Skin of body (tissue), 2 donors: ENCODE measurements around the gene TEC. TPM values are rescaled to one million over a fixed set of nuclear protein-coding genes. Genes with fewer than 3 reads are reported as not detected.
"Not testable (repeated sequence)": the region's sequence is repeated elsewhere in the genome, so short reads cannot be mapped to it uniquely, and the experiment has no call there.

Experiments used
- DNase-seq: peaks from one replicate; lab custom pipeline; 2025; lab: John Stamatoyannopoulos, UW
- total RNA-seq: library from RNA; depleted of rRNA; stranded (reverse); fragments of >200 nt; gene quantifications from one replicate; pipeline ENCODE4 v1.2.3, GENCODE V29; 2014

TEC gene
- total RNA-seq, 1 donor from 2014 or later = 5.5 TPM

DNA sequence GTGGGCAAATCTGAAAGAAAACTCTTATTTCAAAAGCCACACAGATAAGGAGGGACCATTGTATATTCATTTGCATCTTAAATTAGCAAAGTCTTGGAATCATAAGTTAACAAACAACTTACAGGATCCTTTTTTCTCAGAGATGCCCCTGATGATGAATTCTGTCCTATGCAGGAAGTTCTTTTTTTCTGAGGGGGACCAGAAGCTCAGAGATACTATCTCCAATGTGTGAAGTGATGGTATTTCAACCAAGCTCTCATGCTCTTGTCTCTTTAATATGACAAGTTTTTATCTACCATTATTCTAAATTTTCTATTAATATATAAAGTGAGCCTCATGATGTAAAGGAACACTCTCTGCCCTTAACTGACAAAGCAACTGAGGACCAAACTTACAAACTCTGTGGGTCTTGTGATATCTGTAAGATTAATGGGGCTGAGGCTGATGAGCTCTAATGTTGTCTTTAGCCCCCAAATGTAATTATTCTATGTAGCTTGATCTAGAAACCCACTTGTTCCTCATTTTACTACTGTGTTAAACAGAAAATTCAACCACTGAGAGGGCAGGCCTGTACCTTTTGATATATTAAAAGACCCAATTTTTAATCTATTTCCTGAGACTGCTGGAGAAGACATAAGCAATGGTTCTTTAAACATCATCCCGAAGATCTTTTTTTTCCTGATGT is 27.0 kb downstream of the TEC start:
- DNase-seq = no peak

DNA sequence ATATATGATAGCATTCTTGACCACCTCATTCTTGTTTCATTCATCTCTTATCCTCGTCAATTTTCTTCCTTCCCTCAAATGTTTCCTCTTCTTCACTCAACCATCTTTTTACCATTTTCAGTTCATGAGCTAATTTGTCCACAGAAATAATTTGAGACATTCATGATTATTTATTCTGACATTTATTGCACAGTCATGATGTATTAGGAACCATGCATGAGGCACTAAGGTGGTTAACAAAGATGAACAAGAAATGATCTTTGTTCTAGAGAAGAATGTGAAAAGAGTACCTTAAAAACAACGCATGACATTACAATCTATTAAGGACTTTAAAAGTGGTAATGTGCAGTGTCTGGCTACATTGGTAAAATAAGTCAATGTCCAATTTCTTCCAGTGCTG is 27.9 kb downstream of the TEC start:
- no peak for DNase-seq

DNA sequence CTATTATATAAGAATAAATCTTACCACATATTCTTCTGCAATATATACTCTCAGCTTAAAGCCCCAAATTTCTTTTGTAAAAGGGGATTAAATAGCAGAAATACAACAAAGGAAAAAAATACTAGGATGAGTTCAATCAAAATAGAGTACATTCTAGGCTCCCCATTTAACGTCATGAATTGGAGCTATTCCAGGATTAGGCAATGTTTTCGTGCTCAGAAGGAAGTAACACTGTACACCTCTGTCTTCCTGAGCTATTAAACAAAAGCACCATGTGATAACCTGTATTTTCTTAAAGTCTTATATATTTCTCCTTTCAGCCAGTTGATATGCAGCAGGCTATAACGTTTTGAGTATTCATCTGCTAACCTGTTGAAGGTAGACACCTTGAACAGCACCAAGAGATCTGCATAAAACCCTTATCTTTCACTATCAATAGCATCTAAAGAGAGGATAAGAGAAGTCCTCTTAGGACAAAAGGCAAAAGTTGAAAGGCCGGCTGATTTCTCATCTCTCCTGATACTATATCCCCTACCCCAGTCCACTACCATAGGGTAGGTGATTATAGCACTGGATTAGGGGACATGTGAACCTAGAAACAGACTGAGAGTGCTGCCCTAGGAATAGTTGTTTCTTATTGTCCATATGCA is 31.5 kb downstream of the TEC start:
- DNase-seq = no peak

DNA sequence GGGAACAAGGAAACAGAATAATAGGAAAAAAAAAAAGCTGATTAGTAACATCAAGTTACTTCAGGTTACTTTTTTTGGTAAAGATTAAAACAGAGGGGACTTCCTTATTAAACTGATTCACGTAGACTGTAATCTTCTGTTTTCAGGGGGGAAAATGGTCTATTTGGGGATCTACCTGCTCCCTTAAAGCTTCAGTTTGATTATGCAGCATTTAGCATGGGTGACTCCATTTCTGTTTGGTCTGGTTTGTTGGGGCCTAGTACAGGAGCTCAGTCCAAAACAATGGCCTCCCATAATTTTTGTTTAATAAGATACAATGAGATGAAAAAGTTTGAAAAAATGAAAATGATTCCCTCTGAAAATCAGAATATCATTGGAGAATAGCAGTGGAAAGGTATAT is 34.6 kb downstream of the TEC start:
- no peak for DNase-seq

DNA sequence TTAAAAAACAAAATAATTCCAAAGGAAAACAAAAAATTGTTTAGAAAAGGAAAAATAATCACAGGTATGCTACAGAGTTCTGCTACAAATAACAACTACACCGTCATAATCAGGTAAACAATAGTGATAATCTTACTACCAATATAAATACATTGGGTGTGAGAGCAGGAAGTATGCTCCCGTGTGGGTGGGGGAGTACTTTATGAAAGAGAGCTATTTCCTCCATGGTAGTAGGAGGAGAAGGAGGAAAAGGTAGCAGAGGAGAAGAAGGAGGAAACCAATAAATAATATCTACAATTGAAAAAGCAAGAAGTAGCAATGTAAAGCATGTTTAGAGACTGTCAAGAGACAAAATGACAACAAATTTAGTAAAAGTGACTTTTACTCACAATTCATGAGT is 35.1 kb downstream of the TEC start:
- DNase-seq = no peak

DNA sequence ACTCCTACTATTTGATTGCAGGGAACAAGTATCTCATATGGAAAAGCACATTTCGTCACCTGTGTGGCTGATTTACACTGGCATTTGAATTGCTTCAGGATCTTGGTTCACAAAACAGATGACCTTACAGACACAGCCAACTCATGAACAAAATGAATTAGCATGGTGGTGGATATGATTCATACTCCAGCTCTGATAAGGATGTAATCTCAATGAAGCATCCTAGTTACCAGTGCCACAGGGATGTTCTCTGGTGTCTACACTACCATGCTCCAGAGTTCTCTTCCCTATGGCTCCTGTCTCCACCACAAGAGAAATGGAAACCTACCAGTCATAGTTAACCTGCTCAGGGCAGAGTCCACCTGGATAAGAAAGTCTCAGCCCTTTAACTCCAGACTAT is 40.7 kb downstream of the TEC start:
- DNase-seq = no peak

DNA sequence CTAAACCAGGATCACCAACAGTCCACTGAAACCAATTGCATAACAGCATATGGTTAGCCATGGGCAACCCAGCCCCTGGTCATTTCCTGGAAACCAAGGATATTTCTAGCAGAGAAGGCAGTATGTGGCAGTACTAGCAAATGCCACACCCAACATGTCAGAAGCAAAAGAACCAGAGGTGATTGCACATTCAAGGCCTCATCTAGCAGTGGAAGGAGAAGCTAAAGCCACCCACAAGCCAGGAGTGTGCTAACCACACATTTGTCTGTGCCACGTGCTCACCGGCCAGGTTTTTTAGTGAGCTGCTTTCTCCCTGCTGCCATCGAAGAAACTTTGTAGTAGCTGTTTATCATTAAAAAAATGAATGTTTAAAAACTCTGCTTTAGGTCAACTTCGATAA is 42.0 kb downstream of the TEC start:
- no peak for DNase-seq

DNA sequence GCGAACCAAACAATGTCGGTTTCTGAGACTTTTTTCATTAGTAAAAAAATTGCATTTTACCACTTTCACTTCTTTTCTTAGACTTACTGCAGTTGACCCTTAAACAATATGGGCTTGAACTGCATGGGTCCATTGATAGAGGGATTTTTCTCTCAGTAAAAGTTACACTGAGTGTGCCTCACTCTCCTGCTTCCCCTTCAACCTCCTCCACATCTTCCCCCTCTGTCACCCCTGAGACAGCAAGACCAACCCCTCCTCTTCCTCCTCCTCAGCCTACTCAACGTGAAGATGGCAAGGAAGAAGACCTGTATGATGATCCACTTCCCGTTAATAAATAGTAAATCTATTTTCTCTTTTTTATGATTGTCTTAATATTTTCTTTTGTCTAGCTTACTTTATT is 43.4 kb downstream of the TEC start:
- DNase-seq = no peak

DNA sequence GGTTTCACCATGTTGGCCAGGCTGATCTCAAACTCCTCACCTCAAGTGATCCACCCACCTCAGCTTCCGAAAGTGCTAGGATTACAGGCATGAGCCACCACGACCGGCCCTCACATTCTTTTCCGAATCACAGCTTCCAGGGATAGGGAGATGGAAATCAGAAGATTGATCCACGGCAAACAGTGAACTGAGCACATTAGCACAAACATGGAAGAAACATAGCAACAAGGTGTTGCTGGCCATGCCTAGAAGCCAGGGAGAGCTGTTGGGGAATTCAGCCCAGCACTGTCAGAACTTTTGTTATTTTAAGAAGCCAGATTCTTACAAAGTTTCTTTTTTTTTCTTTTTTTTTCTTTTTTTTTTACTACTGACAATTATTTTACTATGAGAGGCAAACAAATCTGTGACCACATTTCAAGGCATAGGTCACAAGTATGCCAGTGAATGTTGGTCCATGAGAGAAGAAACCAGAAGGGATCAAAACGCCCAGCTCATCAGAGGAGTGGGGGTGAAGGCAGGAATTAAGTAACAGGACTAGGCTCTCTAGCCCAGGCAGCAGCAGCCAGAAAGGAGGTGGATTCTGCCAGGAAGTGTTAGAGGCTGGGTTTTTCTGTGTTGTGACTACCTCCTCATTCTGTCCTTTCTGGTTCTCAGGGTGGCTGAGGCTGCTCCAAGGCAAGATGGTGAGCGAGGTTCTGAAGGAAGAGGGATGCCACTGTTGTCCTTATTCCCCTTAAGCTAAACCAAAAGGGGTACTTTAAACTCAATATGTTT is 44.1 kb downstream of the TEC start:
- no peak for DNase-seq

DNA sequence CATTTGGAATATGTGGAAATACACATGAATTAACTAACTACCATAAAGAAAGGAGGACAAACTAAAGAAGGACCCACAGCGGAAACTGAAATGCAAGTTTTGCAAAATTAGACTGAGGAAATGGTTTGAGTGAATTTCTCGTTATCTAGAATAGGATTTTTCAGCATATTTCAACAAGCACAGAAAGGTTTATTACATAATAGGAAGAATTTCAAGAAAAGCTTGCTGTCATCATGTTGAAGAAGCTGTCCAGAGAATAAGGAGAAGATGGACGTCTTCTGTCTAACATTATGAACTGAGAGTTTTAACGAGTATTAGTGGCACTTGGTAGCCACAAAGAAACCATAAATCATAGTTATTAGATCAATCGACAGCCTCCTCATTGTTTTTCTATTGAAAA is 45.0 kb downstream of the TEC start:
- no peak for DNase-seq

DNA sequence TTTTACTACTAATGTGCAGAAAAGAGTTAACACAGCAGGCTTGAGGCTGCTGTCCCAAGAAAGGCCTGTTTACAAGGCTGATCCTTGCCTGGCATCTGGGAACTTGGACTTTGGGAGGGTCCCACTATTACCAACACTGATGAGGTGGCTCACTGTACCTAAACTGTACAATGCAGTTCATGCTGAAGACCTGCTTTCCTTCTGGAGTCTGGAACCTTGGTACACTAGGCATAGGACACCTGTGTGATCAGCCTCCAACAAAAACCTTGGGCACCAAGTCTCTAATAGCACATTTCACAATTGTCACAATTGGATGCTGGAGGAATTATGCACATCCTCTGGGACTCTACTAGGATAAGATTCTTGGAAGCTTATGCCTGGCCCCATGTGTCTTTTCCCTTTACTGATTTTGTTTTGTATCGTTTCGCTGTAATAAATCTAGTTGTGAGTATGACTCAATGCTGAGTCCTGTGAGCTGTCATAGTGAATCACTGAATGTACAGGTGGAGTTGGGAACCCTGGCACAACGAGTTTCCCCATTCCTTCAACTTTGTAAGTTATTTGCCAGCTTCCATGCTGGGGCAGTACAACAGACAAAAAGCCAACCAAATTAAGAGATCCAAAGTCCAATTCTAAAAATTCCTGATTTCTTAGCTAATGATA is 45.9 kb downstream of the TEC start:
- DNase-seq = no peak

DNA sequence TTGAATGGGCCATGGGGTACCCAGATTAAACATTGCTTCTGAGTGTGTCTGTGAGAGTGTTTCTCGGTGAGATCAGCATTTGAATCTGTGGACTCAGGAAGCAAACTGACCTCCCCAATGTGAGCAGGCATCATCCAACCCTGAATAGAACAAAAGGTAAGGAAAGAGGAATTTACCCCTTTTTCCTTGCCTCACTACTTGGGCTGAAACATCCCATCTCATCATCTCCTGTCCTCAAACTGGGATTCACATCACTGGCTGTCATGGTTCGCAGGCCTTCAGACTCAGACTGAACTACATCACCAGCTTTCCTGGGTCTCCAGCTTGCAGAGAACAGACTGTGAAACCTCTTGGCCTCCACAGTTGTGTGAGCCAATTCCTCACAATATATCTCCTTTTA is 47.1 kb downstream of the TEC start:
- DNase-seq = no peak

DNA sequence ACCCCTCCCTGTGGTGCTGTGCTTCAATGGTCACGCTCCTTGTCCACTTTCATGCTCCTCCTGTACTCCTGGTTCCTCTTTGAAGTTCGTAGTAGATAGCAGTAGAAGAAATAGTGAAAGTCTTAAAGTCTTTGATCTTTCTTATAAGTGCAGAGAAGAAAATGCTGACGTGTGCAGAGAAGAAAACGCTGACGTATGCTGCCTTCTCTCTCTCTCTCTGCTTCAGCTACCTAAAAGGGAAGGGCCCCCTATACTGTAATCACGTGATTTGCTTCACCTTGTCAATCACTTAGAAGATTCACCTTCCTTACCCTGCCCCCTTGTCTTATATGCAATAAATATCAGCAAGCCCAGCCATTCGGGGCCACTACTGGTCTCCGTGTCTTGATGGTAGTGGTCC is 50.2 kb downstream of the TEC start:
- not testable (repeated sequence) for DNase-seq

DNA sequence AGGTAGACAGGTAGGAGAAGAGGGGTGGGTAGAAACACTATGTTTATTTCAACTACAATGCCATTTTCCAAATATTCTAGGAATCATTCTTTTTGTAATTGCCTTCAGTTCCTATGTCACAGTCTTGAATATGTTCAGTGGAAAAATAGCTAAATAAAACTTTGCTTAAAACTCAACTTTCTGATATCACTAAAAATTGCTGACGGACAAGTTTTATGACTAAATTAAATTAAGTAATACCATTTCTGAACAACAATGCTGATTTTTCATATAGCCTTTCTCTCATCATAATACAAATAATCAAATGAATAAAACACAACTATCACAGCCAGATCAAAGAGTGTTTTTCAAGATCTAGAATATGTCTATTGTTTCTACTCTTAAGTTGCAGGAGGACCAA is 53.1 kb downstream of the TEC start:
- DNase-seq = no peak

DNA sequence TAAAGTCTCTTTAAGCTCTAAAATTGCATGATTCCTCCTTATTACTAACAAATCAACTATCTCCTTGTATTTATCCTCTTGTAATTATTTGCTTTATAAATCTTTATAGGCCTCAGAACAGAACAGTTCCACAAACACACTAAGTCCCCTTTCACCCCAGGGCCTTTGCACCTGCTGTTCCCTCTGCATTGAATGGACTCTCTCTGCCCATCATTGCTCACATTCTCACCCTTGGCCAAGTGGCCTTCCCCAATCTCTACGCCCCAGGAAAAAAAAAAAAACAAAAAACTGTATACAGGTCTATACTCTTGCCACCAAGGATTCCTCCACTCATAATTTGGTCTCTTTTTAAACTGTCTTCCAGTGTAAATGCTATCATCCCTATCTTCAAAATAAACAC is 53.7 kb downstream of the TEC start:
- DNase-seq = no peak

DNA sequence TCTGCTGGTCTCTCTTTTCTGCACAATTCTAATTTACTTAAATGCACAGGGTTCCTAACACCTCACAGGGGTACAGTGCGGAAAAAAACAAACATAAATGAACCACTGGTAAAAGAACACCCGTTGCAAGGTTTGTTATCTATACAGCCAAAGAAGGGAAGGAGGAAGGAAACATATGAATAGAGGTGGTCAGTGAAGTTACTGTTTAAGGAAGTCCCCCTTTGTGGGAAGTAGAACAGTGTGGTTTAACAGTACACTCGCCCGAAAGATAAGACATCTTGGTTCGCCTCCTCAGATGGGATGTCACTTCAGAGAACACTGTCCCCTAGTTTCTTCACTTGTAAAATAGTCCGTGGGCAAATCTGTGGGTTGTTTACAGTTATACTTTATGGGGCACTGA is 57.5 kb downstream of the TEC start:
- no peak for DNase-seq

DNA sequence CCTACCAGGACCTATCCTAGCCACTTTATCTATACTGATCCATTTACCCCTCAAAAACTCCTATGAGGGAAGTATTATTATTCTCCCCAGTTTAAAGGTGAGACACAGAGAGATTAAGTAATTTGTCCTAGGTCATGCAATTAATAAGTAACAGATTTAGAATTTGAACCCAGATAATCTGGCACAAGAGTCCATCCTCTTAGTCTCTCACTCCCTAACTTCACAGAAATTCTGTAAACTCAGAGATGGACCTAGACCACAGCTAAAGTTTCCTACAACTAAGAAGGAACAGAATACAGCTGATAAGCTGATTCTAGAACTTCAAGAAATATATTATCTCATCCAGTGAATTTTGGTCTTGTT is 58.7 kb downstream of the TEC start:
- no peak for DNase-seq

DNA sequence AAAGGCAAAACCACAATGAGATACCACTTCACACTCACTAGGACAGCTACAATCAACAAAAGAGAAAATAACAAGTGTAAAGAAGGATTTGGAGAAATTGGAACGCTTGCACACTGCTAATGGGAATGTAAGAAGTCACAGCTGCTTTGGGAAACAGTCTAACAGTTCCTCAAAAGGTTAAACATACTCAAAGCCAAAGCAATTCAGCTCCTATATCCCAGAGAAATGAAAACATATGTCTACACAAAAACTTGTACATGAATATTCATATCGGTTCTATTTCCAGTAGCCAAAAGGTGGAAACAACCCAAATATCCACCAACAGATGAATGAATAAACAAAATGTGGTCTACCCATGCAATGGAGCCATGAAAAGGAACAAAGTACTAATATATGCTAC is 64.0 kb downstream of the TEC start:
- DNase-seq = no peak

DNA sequence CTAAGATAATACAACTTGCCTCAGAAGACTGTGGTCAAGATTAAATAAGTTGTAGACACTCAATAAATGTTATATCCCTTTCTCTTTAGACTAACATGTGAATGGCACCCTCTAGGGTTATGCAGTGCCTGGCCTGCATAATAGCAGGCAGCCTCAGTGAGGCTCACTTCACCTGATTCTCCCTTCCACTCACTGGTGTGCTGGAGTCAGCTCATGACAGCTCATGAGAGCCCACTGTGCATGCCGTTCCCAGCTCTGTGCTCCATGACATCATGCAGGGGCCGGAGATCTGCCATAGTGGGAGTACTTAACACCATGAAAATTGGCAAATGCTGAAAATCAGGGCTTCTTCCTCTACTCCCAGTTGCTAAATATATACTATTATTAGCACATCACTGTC is 64.5 kb downstream of the TEC start:
- no peak for DNase-seq

DNA sequence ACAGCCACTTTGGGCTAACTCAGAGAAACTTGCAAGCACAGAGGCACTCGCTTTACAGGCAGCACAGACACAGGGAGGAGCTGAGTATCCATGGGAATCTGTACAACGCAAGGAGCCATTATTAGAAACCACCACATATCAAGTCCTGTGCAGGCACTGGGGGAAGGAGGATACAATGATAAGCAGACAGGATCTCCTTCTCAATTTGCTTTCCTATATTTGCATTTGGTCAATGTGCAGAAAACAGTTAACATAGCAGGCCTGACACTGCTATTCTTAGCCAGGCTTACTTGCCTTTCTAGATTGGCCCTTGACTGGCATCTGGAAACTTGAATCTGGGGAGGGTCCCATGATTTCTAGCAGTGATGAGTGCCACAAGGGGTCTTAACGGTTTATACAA is 65.8 kb downstream of the TEC start:
- DNase-seq = no peak

DNA sequence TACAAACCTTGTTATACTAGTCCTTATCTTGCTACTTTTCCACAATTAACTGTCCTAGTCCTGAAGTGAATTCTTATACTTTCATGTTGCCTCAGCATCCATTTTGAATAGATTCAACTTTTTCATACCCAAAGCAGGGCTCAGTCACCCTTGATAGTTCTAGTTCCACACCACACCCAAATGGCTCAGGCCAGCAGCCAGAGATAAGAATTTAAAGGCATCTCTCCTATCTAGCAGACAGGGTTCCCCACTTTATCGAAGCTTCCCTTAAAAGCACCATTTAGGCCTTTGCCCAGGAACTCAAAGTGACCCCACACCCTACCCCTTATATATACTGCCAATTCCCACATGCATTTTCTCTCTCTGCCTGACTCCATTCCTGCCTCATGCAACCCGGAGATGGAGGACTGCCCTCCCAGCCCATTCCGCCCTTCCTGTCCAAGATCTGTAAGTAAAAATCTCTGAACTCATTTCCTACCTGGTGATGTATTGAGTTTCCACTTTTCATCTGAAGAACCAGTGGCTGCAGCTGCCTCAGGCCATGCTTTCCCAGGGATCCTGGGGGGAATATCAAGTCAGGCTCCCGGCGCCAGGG is 71.9 kb downstream of the TEC start:
- DNase-seq = no peak
